HEK293 (cell line): ENCODE data around the gene PLA2G4B.

Experiments
- EGR2 ChIP-seq: fragments of 450-650 bp; formaldehyde crosslinking; IDR thresholded peaks from 2 replicates; pipeline ENCODE4 v1.5.1; 2016; ENCODE audit warnings: low read depth, missing biosample characterization, missing genetic modification characterization
- MEIS1 ChIP-seq: sonication (generic); formaldehyde crosslinking; IDR thresholded peaks from 2 replicates; pipeline ENCODE4 v1.8.1; 2022; ENCODE audit warnings: missing genetic modification reagents, mild to moderate bottlenecking, borderline replicate concordance
- REPIN1 ChIP-seq: fragments of 450-650 bp; formaldehyde crosslinking; IDR thresholded peaks from 2 replicates; pipeline ENCODE4 v1.5.1; 2017; ENCODE audit warnings: missing biosample characterization, missing genetic modification characterization, low read depth
- YY1 ChIP-seq: fragments of 450-650 bp; formaldehyde crosslinking; IDR thresholded peaks from 2 replicates; pipeline ENCODE4 v1.5.1; 2018; ENCODE audit warnings: missing biosample characterization, missing genetic modification characterization
- ZNF24 ChIP-seq: fragments of 450-650 bp; formaldehyde crosslinking; IDR thresholded peaks from 2 replicates; pipeline ENCODE4 v1.5.1; 2016; ENCODE audit warnings: missing biosample characterization, missing genetic modification characterization
- ZNF530 ChIP-seq: fragments of 450-650 bp; formaldehyde crosslinking; IDR thresholded peaks from 2 replicates; pipeline ENCODE4 v1.5.1; 2016; ENCODE audit warnings: low read depth, missing biosample characterization, missing genetic modification characterization
- ZNF670 ChIP-seq: fragments of 450-650 bp; formaldehyde crosslinking; IDR thresholded peaks from 2 replicates; pipeline ENCODE4 v1.5.1; 2016; ENCODE audit warnings: missing biosample characterization, missing genetic modification characterization, low read depth
- ZNF704 ChIP-seq: fragments of 450-650 bp; formaldehyde crosslinking; IDR thresholded peaks from 2 replicates; pipeline ENCODE4 v1.5.1; 2016; ENCODE audit warnings: missing biosample characterization, missing genetic modification characterization
- ZNF792 ChIP-seq: fragments of 450-650 bp; formaldehyde crosslinking; IDR thresholded peaks from 2 replicates; pipeline ENCODE4 v1.5.1; 2016; ENCODE audit warnings: missing biosample characterization, missing genetic modification characterization

GRCh38 chr15:41897363-41897799 is 58.7 kb downstream of the PLA2G4B start:
- TF ChIP-seq YY1 (tag by site-specific recombination): no peak
- no peak for TF ChIP-seq MEIS1 (CRISPR knock-in tag)
- TF ChIP-seq ZNF670 (tag by site-specific recombination): no peak
- TF ChIP-seq ZNF530: no peak
- TF ChIP-seq ZNF24 (tag by site-specific recombination): no peak
- no peak for TF ChIP-seq ZNF704 (tag by site-specific recombination)
- no peak for TF ChIP-seq ZNF792 (tag by site-specific recombination)
- no peak for TF ChIP-seq REPIN1
- TF ChIP-seq EGR2 (tag by site-specific recombination): no peak
